Keratinocyte (primary cell): Measurements from ENCODE around the gene RAPGEFL1. TPM values are rescaled to one million over a fixed set of nuclear protein-coding genes. Genes with fewer than 3 reads are reported as not detected.
"Not testable (repeated sequence)": the region's sequence is repeated elsewhere in the genome, so short reads cannot be mapped to it uniquely, and the experiment has no call there.

Experiments
- DNase-seq: peaks from one replicate; pipeline ENCODE4 v3.0.0-alpha.2; 2011; ENCODE audit warnings: low read depth, missing footprints, low spot score
- FAIRE-seq: peaks from 2 replicates; lab custom pipeline; 2011; peaks lifted over from hg19 to GRCh38; lab: Jason Lieb, UNC
- H2AFZ ChIP-seq: 2 replicates; pipeline ENCODE4 v1.6.0; 2012; ENCODE audit warnings: low read length, control low read depth, inconsistent platforms; ENCODE audit not compliant: control insufficient read depth
- H3K27ac ChIP-seq: 2 replicates; pipeline ENCODE4 v1.5.1; 2011; ENCODE audit warnings: low read length; ENCODE audit not compliant: control insufficient read depth, insufficient read depth
- H3K27me3 ChIP-seq: 3 replicates; pipeline ENCODE4 v1.6.0; 2011; ENCODE audit warnings: low read length; ENCODE audit not compliant: control insufficient read depth, insufficient read depth; ENCODE audit errors: extremely low read depth
- H3K36me3 ChIP-seq, 2 experiments: 2 replicates in 1 of 2; 3 replicates in 1 of 2; pipeline ENCODE4 v1.5.1; 2011; ENCODE audit warnings: low read length in 2 of 2, mild to moderate bottlenecking in 1 of 2; ENCODE audit not compliant: control insufficient read depth in 2 of 2, insufficient read depth in 2 of 2; ENCODE audit errors: extremely low read depth in 1 of 2
- H3K4me1 ChIP-seq: 3 replicates; pipeline ENCODE4 v1.5.1; 2011; ENCODE audit warnings: low read length; ENCODE audit not compliant: control insufficient read depth, insufficient read depth; ENCODE audit errors: extremely low read depth
- H3K4me2 ChIP-seq: 3 replicates; pipeline ENCODE4 v1.6.0; 2011; ENCODE audit warnings: low read depth, low read length; ENCODE audit not compliant: control insufficient read depth, insufficient read depth; ENCODE audit errors: extremely low read depth
- H3K4me3 ChIP-seq, 3 experiments: fragments of 200-600 bp in 1 of 3; sonication (generic) in 1 of 3; 2 replicates in 2 of 3; 3 replicates in 1 of 3; pipeline ENCODE4 v1.5.1; 2011 to 2016; ENCODE audit warnings: low read length in 3 of 3, mild to moderate bottlenecking in 3 of 3, control low read depth in 2 of 3, inconsistent platforms in 1 of 3, low read depth in 1 of 3, mixed read lengths in 1 of 3, mixed run types in 1 of 3, moderate library complexity in 1 of 3; ENCODE audit not compliant: control insufficient read depth in 2 of 3, insufficient read depth in 2 of 3; ENCODE audit errors: extremely low read depth in 1 of 3
- H3K79me2 ChIP-seq: 2 replicates; pipeline ENCODE4 v1.6.0; 2012; ENCODE audit warnings: low read length; ENCODE audit not compliant: control insufficient read depth, insufficient read depth
- H3K9ac ChIP-seq: 3 replicates; pipeline ENCODE4 v1.6.0; 2011; ENCODE audit warnings: low read length; ENCODE audit not compliant: control insufficient read depth, insufficient read depth; ENCODE audit errors: extremely low read depth
- H3K9me1 ChIP-seq: 3 replicates; pipeline ENCODE4 v1.6.0; 2011; ENCODE audit warnings: low read length; ENCODE audit not compliant: control insufficient read depth, insufficient read depth; ENCODE audit errors: extremely low read depth
- H3K9me3 ChIP-seq: 2 replicates; pipeline ENCODE4 v1.5.1; 2012; ENCODE audit warnings: low read depth, low read length; ENCODE audit not compliant: control insufficient read depth
- H4K20me1 ChIP-seq: 3 replicates; pipeline ENCODE4 v1.6.0; 2011; ENCODE audit warnings: low read length; ENCODE audit not compliant: control insufficient read depth, insufficient read depth; ENCODE audit errors: extremely low read depth
- CTCF ChIP-seq, 3 experiments: IDR thresholded peaks in 1 of 3; conservative IDR thresholded peaks in 1 of 3; optimal IDR thresholded peaks in 1 of 3; 2 replicates in 2 of 3; 3 replicates in 1 of 3; pipeline versions ENCODE3 to v1.5.1; 2011; ENCODE audit warnings: low read length in 3 of 3, mild to moderate bottlenecking in 3 of 3, moderate library complexity in 2 of 3, control low read depth in 1 of 3, inconsistent platforms in 1 of 3; ENCODE audit not compliant: insufficient read depth in 2 of 3; ENCODE audit errors: extremely low read depth in 1 of 3
- EZH2 ChIP-seq: IDR thresholded peaks from one replicate; pipeline ENCODE4 v1.6.1; 2012; ENCODE audit warnings: inconsistent platforms, mild to moderate bottlenecking, low read length, moderate library complexity
- dilution Hi-C: fragments of 300-500 bp; cut with MboI; formaldehyde crosslinking; loops from one replicate; pipeline ENCODE4 v1.7.0; 2020; ENCODE audit warnings: low sequenced_read_pairs; ENCODE audit not compliant: extremely low pct_ligation_motif_present
- polyA plus RNA-seq, 5 experiments: library from polyadenylated mRNA; depleted of rRNA in 3 of 5; stranded (reverse) in 3 of 5; stranded (forward) in 1 of 5; unstranded in 1 of 5; fragments of >200 nt; gene quantifications; 1 replicate in 1 of 5; 2 replicates in 3 of 5; 3 replicates in 1 of 5; pipeline versions ENCODE4 v1.2.1 to v1.2.3, GENCODE V29; 2011 to 2012; ENCODE audit warnings: missing spikeins in 2 of 5, low read depth in 1 of 5, low replicate concordance in 1 of 5

RAPGEFL1 gene
- polyA plus RNA-seq, 1 donor (not counting 4 experiments of a cell fraction or from before 2014, with no cell fraction given): 21.8 TPM

DNA sequence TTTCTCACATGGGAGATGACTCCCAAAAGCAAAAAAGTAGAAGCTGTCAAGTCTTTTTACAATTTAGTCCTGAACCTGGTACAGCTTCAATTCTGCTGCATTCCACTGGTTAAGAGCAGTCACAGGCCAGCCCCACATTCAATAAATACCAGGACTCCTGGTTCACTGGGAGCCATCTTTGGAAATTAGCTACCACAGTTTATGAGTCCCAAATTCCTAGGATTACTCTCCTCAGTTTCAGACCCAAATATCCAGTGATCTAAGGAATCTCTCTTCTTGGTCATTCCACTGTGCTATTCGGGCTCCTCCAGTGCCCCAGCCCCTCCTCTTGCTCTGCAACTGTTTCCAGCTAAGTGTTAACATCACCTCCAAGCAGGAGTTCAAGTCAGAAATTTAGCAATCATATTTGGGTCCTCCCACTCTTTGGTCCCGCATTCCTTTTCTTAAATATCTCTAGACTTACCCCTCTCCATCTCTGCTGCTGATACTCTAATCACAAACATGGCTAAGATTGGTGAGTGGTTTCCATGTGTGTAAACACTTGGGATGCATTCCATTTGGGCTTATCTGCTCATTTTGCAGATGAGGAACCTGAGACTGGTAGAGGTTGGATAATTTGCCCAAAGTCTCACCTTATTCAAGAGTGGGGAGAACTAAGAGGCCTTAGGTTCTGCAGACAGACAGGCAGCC lies 32.3 kb downstream of the RAPGEFL1 start:
- no peaks in the 10 kb centered on the region for H3K36me3 ChIP-seq
- H3K4me3 ChIP-seq: no peak overlapping the region
- DNase-seq: no peak
- H3K27me3 ChIP-seq: no peaks in the 10 kb centered on the region
- no peak overlapping the region for H3K27ac ChIP-seq
- dilution Hi-C loops: no loop called here
- no peak overlapping the region for H3K9ac ChIP-seq
- FAIRE-seq: no peak
- H3K4me1 ChIP-seq: no peaks in the 10 kb centered on the region
- TF ChIP-seq EZH2 (no peak), CTCF (optimal IDR thresholded peaks at IDR 0.05 in 1 of 3, IDR thresholded peaks at IDR 0.05 in 1 of 3, conservative IDR thresholded peaks at IDR 0.05 in 1 of 3; ENCODE audit: extremely low read depth in 1 of 3, insufficient read depth in 2 of 3, low read length in 3 of 3) (no peak)
- no peak overlapping the region for H3K4me2 ChIP-seq
- no peaks in the 10 kb centered on the region for H3K9me3 ChIP-seq
- H3K9me1 ChIP-seq: no peaks in the 10 kb centered on the region
- H2AFZ ChIP-seq: no peak overlapping the region
- no peaks in the 10 kb centered on the region for H3K79me2 ChIP-seq
- no peaks in the 10 kb centered on the region for H4K20me1 ChIP-seq

DNA sequence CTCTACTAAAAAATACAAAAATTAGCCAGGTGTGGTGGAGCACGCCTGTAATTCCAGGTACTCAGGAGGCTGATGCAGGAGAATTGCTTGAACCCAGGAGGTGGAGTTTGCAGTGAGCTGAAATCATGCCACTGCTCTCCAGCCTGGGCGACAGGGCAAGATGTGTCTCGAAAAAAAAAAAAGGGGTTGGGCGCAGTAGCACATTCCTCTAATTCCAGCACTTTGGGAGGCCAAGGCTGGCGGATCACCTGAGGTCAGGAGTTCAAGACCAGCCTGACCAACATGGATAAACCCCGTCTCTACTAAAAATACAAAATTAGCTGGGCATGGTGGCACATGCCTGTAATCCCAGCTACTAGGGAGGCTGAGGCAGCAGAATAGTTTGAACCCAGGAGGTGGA lies 36.6 kb downstream of the RAPGEFL1 start:
- H2AFZ ChIP-seq, FAIRE-seq, dilution Hi-C loops: not testable (repeated sequence)

More for the DNA sequence above, 36.6 kb downstream of the RAPGEFL1 start:
- H3K9me3 ChIP-seq, H3K4me2 ChIP-seq, H3K4me1 ChIP-seq, H3K27ac ChIP-seq, H3K79me2 ChIP-seq, H3K4me3 ChIP-seq, H3K27me3 ChIP-seq, H4K20me1 ChIP-seq, H3K9ac ChIP-seq, H3K9me1 ChIP-seq, DNase-seq, H3K36me3 ChIP-seq: not testable (repeated sequence)
